ENCODE results near the gene TNXB.

TNXB gene, protein sequence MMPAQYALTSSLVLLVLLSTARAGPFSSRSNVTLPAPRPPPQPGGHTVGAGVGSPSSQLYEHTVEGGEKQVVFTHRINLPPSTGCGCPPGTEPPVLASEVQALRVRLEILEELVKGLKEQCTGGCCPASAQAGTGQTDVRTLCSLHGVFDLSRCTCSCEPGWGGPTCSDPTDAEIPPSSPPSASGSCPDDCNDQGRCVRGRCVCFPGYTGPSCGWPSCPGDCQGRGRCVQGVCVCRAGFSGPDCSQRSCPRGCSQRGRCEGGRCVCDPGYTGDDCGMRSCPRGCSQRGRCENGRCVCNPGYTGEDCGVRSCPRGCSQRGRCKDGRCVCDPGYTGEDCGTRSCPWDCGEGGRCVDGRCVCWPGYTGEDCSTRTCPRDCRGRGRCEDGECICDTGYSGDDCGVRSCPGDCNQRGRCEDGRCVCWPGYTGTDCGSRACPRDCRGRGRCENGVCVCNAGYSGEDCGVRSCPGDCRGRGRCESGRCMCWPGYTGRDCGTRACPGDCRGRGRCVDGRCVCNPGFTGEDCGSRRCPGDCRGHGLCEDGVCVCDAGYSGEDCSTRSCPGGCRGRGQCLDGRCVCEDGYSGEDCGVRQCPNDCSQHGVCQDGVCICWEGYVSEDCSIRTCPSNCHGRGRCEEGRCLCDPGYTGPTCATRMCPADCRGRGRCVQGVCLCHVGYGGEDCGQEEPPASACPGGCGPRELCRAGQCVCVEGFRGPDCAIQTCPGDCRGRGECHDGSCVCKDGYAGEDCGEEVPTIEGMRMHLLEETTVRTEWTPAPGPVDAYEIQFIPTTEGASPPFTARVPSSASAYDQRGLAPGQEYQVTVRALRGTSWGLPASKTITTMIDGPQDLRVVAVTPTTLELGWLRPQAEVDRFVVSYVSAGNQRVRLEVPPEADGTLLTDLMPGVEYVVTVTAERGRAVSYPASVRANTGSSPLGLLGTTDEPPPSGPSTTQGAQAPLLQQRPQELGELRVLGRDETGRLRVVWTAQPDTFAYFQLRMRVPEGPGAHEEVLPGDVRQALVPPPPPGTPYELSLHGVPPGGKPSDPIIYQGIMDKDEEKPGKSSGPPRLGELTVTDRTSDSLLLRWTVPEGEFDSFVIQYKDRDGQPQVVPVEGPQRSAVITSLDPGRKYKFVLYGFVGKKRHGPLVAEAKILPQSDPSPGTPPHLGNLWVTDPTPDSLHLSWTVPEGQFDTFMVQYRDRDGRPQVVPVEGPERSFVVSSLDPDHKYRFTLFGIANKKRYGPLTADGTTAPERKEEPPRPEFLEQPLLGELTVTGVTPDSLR (N-terminal part only)

GRCh38 chr6:32109114-32109764, at the start of gene TNXB:
TNXB (minus strand) TSS chr6:32109338; CDS start chr6:32098198, 11,140 bp downstream.
- H3K27ac ChIP-seq = no peak within 1 kb of the TSS
- TF ChIP-seq ZFX (IDR thresholded peaks at IDR 0.05) = no peak
- TF ChIP-seq, protein P1, sequence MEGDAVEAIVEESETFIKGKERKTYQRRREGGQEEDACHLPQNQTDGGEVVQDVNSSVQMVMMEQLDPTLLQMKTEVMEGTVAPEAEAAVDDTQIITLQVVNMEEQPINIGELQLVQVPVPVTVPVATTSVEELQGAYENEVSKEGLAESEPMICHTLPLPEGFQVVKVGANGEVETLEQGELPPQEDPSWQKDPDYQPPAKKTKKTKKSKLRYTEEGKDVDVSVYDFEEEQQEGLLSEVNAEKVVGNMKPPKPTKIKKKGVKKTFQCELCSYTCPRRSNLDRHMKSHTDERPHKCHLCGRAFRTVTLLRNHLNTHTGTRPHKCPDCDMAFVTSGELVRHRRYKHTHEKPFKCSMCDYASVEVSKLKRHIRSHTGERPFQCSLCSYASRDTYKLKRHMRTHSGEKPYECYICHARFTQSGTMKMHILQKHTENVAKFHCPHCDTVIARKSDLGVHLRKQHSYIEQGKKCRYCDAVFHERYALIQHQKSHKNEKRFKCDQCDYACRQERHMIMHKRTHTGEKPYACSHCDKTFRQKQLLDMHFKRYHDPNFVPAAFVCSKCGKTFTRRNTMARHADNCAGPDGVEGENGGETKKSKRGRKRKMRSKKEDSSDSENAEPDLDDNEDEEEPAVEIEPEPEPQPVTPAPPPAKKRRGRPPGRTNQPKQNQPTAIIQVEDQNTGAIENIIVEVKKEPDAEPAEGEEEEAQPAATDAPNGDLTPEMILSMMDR (conservative IDR thresholded peaks at IDR 0.05) = no peak

GRCh38 chr6:32158052-32158451, 48.9 kb upstream of the TNXB start:
- TF ChIP-seq ZFX (IDR thresholded peaks at IDR 0.05) = no peak
- TF ChIP-seq, protein P1 (conservative IDR thresholded peaks at IDR 0.05) = no peak
- no peak overlapping the region for H3K27ac ChIP-seq

DNA sequence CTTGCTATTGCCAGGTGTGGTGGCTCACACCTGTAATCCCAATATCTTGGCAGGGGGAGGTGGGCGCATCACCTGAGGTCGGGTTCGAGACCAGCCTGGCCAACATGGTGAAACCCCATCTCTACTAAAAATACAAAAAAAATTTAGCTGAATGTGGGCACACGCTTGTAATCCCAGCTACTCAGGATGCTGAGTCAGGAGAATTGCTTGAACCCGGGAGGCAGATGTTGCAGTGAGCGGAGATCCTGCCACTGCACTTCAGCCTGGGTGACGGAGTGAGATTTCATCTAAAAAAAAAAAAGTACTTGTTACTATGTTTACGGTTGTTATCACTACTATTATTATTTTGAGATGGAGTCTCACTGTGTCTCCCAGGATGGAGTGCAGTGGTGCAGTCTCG, 47.8 kb upstream of the TNXB start:
- no peak overlapping the region for H3K27ac ChIP-seq
- no peak for TF ChIP-seq ZFX (IDR thresholded peaks at IDR 0.05)
- TF ChIP-seq, protein P1 (conservative IDR thresholded peaks at IDR 0.05) = no peak

GRCh38 chr6:32154514-32155161, 45.5 kb upstream of the TNXB start:
- TF ChIP-seq, protein P1 (conservative IDR thresholded peaks at IDR 0.05) = peak; percentile 79
- TF ChIP-seq ZFX (IDR thresholded peaks at IDR 0.05) = no peak
- peak overlapping the region; percentile 83 for H3K27ac ChIP-seq

DNA sequence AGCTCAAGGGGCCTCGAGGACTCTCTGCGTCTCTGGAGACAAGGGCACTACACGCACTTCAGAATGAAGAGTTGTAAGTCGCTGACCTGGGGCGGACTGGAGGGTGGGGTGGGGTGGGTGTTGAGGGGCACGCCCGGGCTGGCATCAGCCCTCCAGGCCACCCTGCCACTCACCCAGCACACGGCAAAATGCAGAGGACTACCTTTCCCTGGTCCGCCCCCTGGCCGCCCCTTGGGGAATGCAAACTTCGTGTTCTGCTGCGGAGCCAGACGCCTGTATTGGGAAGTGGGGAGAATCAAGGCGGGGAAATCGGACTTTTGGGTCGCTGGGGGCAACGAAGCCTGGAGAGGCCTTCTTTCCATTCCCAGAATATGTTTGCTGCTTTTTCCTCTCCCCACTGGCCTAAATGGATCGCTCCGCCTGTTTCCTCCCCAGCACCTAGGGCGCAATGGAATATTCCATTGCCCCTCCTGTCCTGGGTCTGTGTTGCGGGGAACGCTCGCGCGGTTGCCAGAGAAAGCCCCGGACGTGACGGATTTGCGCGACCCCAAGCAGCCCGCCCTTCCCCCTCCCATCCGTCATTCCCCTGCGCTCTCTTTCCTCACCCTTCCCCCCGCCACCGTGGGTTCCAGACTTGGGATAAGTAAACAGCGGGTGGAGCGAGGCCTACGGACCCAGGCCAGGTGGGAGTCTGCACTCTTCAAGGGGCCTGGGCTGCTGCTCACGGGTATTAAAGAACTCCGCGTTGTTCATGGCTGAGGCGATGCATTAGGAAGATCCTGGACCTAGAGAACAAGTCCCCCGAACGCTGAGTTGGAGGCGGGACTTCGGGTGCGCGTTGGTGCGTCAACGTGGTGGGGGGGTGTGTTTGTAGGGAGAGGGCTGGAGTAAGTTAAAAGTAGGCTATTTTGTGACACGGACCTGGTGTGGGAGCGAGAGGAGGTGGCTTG, 44.7 kb upstream of the TNXB start, which contains the start of gene PPT2:
Gene PPT2 (plus strand): TSS at position 578 of the 950 bp plus-strand sequence. CDS start 454 bp downstream, outside the sequence.
- peak within 1 kb of the TSS; percentile 83 for H3K27ac ChIP-seq
- TF ChIP-seq ZFX (IDR thresholded peaks at IDR 0.05) = peak; percentile 41; the same call in 1 of the 2 replicates
- TF ChIP-seq, protein P1 (conservative IDR thresholded peaks at IDR 0.05) = no peak

Data from C4-2B (cell line).